Stimulated activated CD8-positive, alpha-beta memory T cell treated with anti-CD3 and anti-CD28 coated beads, Interleukin-7, amount 100 ng/mL, for 4 hours (primary cell): ENCODE measurements around the gene DAGLB.
"Not testable (repeated sequence)": the region's sequence is repeated elsewhere in the genome, so short reads cannot be mapped to it uniquely, and the experiment has no call there.

Source experiments
- DNase-seq, 2 donors: peaks; one replicate each; pipeline ENCODE4 v3.0.0-alpha.2; 2020; ENCODE audit warnings: low read depth in 2 of 2

Gene DAGLB

DNA sequence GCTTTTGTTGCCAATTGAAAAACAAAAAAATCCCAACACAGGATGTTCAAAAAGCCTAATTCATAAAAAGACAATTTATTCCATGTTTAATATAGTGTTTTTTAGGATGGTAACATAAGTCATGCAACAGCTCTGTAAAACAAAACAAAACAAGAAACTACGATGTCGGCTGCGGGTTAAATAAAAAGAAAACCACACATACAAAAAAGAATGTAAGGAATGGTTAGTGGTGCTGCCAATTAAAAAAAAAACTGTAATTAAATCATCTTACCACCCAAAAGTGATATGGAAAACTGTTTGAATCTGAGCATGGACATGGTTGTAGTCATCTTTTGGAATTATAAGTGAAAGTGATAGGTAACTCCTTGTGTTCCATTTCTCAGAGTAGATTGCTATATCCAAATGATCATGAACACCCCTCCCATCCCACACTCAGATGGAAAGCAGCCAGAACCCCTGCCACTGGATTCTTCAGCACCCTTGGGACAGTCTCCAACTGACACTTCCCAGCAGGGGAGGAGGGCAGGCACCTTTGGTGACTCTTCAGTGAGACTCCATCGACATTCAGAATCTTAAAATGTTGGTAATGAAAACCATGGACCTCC is 14.3 kb upstream of the DAGLB start:
- no peak for DNase-seq

DNA sequence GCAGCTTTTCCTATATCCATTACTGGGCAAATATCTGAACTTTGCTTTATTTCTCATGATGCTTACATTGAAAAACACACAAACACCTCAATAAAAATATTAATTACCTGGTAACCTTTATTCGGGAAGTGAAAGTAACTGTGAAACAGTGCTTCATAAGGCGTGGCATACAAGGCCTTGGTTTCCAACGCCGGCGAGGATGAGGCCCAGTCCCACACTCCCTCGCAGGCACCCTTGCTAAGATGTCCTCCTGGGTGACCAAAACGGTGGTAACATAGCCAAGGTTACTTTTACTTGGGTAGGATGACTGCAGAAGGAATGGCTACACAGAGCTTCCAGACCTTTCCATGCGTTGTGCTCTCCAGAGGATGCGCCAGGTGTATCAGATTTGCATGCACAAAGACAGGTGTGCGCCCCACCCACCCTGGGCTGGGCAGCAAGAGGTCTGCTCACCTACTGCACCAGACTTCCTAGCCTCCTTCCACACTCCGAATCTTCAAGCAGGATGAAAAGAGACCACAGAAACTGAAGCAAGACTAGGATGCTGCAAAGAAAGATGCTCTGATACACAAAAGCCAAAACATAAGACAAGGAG is 13.3 kb upstream of the DAGLB start:
- DNase-seq = no peak

DNA sequence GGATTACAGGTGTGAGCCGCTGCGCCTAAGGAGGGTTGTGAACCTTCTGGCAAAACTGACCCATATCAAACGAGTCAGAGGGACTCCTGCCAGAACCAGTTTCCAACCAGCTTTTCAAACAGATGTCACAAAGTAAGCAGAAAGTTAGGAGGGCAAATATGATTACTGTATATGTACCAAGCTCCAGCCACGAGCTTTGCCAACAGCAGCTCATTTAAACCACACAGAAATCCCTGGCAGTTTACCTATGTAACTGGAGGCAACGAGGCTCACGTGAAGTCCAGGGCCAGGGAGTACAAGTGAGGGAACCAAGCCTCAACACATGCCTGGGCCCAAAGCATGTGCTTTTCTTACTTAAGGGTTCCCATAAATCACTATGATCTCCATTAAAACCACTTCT is 12.5 kb upstream of the DAGLB start:
- no peak for DNase-seq

DNA sequence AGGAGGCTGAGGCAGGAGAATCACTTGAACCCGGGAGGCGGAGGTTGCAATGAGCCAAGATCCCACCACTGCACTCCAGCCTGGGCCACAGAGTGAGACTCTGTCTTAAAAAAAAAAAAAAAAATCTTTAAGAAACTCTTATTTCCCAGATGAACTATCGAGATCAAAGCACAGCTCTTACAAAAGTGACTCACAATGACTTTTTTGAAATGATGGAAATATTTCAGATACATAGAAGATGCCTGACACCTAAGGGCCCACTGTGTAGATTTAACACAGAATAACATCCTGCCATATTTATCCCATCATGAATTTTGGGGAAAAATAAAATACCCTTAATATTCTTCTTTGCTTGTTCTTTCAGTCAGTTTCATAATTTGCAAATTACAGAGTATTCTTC is 10.9 kb upstream of the DAGLB start:
- not testable (repeated sequence) for DNase-seq

DNA sequence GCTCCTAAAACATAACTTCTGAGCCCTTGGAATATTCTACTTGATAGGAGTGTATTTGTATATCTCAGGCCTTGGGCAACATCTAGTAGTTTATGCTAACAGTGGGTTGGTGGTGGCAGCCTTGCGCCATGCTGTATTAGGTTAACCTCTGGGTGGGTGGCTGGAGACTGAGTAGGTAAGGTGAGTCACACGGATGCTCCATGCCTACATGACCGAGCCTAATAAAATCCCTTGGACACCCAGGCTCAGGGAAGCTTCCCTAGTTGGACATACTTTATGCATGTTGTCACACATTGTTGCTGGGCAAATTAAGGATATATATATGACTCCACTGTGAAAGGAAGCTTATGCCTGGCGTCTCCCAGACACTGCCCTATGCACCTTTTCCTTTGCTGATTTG is 6.0 kb upstream of the DAGLB start:
- DNase-seq = no peak

DNA sequence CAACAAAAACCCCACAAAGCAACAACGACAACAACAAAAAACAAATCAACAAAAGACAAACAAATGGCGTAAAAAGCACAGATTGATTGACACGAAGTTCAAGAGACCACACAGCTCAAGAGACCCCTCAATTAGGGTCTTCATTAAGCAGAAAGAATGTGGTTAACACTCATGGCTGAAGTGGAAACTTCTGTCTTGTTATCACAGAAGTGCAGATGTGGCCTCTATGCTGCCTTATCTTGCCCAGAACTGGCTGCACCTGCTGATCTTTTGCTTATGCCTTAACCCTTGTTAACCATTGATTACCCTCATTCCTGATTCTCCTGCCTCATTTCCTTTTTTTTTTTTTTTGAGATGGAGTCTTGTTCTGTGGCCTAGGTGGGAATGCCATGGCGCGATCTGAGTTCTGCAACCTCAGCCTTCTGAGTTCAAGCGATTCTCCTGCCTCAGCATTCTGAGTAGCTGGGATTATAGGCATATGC is 3.5 kb upstream of the DAGLB start:
- DNase-seq = no peak

DNA sequence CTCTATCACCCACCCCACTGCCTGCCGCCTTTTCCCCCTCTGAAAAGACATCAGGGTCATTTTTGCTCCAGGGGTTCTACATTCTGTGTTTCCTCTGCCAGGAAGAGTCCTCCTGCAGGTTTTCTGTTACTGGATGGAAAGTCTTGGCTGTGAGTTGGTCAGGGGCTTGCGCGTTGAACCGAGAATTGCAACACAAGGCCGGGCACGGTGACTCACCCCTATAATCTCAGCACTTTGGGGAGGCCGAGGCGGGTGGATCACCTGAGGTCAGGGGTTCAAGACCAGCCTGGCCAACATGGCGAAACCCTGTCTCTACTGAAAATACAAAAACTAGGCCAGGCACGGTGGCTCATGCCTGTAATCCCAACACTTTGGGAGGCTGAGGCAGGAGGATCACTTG is 2.8 kb upstream of the DAGLB start:
- DNase-seq = not testable (repeated sequence)

DNA sequence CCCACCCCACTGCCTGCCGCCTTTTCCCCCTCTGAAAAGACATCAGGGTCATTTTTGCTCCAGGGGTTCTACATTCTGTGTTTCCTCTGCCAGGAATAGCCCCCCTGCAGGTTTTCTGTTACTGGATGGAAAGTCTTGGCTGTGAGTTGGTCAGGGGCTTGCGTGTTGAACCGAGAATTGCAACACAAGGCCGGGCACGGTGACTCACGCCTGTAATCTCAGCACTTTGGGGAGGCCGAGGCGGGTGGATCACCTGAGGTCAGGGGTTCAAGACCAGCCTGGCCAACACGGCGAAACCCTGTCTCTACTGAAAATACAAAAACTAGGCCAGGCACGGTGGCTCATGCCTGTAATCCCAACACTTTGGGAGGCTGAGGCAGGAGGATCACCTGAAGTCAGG is 2.1 kb upstream of the DAGLB start:
- DNase-seq = not testable (repeated sequence)

DNA sequence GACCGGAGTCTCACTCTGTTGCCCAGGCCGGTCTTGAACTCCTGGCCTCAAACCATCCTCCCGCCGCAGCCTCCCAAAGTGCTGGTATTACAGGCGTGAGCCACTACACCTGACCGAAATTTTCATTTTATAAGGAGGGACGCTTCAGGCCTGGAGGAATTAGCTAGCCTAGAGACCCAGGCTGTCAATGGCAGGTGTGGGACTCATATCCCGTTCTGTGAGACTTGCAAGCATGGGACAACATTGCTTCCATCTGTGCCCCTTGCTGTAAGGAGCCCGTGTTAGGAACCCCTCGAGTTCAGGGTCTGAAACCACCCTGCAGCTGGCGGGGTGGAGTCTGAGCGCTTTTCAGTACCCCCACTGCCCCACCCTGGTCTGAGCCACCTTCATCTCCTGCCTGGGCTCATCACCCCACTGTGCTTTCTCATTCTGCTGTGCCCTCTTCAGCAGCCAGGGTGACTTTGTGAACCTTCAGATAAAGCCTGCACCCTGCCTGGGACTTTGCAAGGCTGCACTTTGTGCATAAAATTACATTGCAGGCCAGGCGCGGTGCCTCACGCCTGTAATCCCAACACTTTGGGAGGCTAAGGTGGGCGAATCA is 1.3 kb upstream of the DAGLB start:
- DNase-seq = no peak

DNA sequence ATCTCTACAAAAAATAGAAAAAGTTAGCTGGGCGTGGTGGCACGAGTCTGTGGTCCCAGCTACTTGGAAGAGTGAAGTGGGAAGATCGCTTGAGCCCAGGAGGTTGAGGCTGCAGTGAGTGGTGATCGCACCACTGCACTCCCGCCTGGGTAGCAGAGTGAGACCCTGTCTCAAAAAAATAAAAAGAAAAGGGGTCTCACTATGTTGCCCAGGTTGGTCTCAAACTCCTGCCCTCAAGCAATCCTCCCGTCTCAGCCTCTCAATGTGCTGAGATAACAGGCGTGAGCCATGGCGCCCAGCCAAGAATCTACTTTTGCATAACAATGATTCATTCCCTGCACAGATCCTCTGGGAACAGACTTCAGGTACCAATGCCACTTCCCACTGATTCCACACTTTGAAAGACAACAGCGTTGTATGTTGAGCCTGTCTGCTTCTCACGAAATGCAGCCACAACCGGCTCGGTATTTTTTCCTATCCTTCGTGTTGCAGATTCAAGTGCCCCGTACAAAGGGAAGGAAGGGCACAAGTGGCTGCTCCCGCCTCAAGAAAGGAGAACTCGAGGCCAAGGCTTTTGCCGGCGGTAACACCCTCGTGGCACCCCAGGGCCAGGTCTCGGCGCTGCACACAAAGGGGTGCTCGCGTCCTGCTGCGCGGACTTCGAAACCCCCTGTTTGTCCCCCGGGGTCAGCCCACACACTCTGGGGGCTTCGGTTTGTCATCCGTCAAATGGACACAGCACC is 745 bp downstream of the DAGLB start:
- peak in 1 of 2 donors; percentile 5 for DNase-seq

DNA sequence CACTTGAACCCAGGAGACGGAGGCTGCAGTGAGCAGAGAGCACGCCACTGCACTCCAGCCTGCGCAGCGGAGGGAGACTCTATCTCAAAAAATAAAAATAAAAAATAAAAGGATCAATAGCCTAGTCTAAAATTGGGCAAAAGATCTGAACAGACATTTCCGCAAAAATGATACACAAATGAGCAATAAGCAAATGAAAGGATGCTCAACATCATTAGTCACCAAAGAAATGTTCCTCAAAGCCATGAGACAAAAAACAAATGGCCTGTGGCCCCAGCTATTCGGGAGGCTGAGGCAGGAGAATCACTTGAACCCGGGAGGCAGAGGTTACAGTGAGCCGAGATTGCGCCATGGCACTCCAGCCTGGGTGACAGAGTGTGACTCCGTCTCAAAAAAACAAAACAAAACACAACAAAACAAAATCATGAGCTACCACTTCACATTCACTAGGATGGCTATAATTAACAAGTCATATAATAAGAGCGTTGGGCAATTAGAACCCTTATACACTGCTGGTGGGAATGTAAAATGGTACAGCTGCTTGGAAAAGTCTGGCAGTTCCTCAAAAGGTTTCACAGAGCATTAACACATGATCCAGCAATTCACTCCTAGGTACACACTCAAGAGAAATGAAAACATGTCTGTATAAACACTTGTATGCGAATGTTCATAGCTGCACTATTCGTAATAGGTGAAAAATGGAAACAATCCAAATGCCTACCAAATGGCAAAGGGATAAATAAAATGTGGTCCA is 3.1 kb downstream of the DAGLB start:
- DNase-seq = no peak

DNA sequence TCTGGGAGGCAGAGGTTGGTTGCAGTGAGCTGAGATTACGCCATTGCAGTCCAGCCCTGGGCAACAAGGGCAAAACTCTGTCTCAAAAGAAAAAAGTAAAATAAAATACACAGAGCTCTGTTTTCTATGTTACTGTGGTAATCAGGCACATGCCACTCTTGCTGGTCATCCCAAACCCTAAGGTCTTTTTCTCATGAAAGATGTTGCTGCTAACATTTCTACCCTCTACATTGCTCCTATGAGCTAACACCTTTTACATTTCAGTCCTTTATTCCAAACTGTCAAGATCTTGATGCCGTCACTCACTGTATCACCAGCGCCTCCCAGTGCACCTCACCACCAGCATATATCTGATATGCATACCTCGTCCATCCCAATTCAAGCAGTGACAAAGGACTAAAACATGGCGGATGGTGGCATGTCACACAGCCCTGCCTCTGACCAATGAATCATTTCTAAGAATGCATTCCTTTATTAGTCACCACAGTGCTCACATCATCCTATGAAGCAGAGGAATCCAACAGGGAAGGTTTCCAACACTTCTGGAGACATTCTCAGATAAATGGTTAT is 4.3 kb downstream of the DAGLB start:
- no peak for DNase-seq

DNA sequence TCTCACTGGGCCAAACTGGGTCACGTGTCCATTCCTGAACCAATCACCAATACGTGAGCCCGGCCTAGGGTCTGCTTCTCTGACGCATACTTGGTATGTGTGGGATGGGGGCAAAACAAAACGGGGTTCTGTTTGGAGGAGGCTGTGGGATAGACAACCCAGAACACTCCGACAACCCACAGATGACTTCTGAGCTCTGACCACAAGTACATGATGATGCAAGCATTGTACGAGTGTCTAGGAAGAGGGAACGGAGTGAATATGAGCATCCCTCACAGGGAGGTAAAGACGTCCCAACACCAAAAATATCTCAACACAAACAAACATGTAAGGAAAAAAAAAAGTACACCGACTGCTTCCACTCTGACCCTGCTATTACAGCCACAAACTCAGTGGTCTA is 5.6 kb downstream of the DAGLB start:
- no peak for DNase-seq

DNA sequence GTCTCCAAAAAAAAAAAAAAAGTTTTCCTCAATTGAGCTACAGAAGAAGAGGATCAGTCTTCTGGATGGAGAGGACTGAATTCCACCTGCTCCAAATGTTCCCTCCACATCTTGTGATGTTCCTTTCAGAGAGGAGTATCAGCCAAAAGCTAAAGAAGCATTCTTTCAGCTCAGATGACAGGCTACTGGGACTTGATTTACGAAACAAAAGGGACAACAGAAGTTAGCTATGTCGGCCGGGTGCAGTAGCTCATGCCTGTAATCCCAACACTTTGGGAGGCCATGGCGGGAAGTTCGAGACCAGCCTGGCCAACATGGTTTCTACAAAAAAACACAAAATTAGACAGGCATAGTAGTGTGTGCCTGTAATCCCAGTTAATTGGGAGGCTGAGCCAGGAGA is 7.4 kb downstream of the DAGLB start:
- no peak for DNase-seq

DNA sequence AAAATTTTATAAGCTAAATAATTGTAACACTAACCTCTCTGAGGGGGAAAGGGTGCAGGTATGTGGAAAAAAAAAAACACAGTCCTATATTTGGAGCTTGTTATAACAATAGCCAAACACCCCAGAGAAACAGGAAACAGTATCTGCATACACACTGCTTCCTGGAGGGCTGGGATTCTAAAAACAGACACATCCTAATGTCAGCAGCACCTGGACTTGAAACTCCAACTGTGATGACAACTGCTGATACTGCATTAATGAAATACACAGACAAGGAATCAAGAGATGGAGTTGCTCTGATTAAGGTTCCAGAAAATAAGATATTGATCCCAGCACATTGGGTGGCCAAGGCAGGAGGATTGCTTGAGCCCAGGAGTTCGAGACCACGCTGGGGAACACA is 9.3 kb downstream of the DAGLB start:
- DNase-seq = no peak

DNA sequence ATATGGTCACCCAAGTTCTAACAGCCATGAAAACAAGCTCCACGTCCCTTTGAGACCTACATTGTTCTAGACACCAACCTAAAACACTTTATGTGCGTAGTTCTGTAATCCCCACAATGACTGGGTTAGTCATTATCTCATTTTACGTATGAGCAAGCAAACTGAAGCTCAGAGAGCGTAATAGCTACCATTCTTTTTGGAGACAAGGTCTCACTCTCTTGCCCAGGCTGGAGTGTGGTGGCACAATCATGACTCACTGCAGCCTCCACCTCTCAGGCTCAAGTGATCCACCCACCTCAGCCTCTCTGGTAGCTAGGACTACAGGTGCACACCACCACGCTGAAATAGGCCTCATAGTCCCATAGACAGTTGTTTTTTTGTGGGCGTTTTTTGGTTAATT is 10.5 kb downstream of the DAGLB start:
- no peak for DNase-seq

DNA sequence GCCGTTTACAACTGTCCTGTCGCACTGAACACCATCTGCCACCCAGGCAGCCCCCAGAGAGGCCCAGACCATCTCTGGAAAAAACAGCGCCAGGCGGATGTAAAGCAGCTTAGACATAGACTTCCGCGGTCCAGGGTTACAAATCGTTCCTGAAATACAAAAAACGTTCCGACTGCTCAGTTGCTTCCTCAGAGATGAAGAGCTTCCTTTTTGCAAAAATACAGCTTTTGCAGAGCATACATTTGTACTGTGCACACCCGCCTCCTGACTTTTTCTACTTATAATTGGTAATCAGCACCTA is 11.4 kb downstream of the DAGLB start:
- DNase-seq = peak in 1 of 2 donors; percentile 11

DNA sequence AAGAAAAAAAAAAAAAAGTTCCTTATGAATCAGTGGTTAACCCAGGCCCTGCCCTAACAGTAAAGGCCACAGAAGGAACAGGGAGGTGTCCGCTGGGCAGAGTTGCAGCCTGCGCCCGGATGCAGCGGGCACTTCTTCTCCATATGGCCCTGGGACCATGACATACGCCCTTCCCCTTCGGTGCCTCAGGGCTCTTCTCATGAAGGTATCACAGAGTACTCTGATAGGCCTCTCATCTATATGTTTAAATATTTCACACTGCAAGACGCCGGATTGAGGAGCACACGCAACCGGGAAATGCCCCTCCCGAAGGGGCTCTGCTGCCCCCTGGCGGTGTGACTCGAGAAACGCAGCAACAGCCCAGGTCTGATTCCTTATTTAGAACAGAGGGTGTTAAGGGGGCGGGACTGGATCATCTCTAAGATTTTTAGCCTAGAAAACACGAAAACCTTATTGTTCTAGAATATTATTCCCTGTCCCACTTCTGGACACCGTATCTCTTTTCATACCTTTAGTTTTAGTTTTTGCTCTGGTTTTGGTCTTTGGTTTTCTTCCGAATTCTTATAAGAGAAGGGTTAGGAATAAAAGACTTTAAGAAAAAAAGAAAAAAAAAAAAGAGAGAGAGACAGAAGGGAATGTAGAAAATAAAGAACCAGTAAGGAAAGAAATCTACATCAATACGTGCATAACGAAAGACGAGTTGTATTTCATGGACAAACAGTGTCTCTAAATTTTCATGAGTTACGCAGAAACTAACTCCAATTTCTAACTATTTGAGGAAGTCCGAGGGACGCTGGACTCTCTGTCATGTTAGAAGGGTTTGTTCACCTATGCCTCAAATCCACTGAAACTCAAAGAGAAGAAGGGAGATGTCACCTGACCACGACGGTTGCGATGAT is 12.0 kb downstream of the DAGLB start:
- peak; percentile 71 to 78 for DNase-seq

DNA sequence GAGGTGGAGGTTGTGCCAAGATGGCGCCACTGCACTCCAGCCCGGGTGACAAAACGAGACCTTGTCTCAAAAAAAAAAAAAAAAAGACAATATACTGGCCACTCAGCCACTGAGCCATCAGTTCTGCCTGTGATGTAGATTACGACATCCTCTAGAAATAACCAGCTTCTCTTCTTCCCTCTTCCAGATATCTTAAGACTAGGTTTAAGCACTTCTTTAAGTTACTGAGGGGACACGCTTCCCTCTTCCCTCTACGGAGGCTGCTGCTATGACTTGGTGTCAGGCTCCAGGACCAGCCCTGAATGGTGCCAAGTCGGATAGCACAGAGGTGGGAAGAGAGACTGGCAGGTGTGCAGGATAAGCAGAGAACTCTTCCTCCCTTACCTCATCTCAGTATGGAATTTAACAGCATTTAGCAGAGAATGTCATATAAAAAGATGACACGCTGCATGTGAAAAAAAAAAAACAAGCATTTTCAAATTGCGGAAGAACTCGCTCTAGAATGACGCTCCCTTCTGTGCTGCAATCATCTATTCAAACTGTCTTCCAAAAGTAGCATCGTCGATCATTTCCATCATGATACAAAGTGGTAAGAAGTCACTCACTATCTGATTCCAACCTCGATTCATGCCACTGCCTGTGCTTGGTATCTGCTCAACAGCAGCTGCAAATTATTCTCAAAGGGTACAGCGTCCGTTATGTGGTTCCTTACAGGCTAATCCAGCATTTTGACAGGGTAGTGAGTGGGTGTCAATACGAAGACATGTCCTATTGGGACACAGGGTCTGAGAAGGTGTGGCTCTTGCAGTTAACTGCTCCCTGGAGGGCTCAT is 13.8 kb downstream of the DAGLB start:
- no peak for DNase-seq

DNA sequence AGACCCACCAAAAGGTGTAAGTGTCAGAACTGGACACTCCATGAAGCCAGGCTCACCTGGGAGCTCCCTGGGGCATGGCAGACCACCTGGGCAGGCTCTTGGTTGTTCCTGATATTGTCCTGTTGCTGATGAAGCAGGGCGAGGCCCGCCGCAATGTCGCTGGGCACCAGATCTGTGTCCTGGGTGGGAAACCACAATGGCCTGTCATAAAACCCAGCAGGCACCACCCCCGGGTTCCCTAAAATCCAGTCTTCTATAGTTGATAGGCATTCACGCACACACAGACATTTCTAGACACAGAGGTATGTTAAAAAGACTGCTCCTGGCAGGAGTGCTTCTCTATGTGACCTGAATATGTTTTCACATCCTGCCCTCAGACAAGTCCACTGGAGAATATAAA is 15.0 kb downstream of the DAGLB start:
- DNase-seq = no peak
